K562 (cell line): ENCODE results near the gene USP37. TPM values are rescaled to one million over a fixed set of nuclear protein-coding genes. Genes with fewer than 3 reads are reported as not detected.

Source experiments
- CREBBP ChIP-seq: IDR thresholded peaks from one replicate; pipeline ENCODE4 v1.6.1; 2012; ENCODE audit warnings: low read depth, mild to moderate bottlenecking, control low read depth, inconsistent platforms, low read length
- CSDE1 ChIP-seq, 2 experiments: fragments of 450-650 bp; IDR thresholded peaks; 2 replicates each; pipeline ENCODE4 v1.6.1; 2016; ENCODE audit warnings: mild to moderate bottlenecking in 1 of 2
- EGR1 ChIP-seq: fragments of 450-650 bp; conservative IDR thresholded peaks from 2 replicates; pipeline ENCODE4 v1.6.1; 2017; ENCODE audit warnings: mild to moderate bottlenecking
- IRF2 ChIP-seq: sonication (generic); formaldehyde crosslinking; IDR thresholded peaks from 2 replicates; pipeline ENCODE4 v1.8.1; 2022; ENCODE audit warnings: mild to moderate bottlenecking, missing genetic modification reagents
- MAZ ChIP-seq, 2 experiments: fragments of 450-650 bp in 1 of 2; sonication (generic) in 1 of 2; formaldehyde crosslinking; IDR thresholded peaks in 1 of 2; conservative IDR thresholded peaks in 1 of 2; 2 replicates each; pipeline versions ENCODE4 v1.4.0 to v1.5.0; 2020; ENCODE audit warnings: mild to moderate bottlenecking in 1 of 2, missing genetic modification reagents in 1 of 2
- NBN ChIP-seq: fragments of 450-650 bp; IDR thresholded peaks from 2 replicates; pipeline ENCODE4 v1.6.1; 2016; ENCODE audit warnings: low read depth, mild to moderate bottlenecking
- NCOA1 ChIP-seq: fragments of 450-650 bp; IDR thresholded peaks from 2 replicates; pipeline ENCODE4 v1.6.1; 2016; ENCODE audit warnings: low read depth
- NONO ChIP-seq, 2 experiments: fragments of 200-400 bp in 1 of 2; fragments of 450-650 bp in 1 of 2; formaldehyde crosslinking in 1 of 2; IDR thresholded peaks; 2 replicates each; pipeline ENCODE4 v1.6.1; 2017; ENCODE audit warnings: low read depth in 2 of 2, mild to moderate bottlenecking in 2 of 2, moderate library complexity in 2 of 2, low read length in 1 of 2
- NR4A1 ChIP-seq, 2 experiments: fragments of 250-450 bp in 1 of 2; fragments of 450-650 bp in 1 of 2; sonication (Bioruptor Pico) in 1 of 2; IDR thresholded peaks; 2 replicates each; pipeline versions ENCODE4 v1.4.0 to v1.6.1; 2016 to 2020; ENCODE audit warnings: mild to moderate bottlenecking in 2 of 2, missing compliant biosample characterization in 1 of 2, missing genetic modification characterization in 1 of 2, moderate library complexity in 1 of 2
- RHOXF2B ChIP-seq: fragments of 250-450 bp; sonication (Bioruptor Pico); conservative IDR thresholded peaks from 2 replicates; pipeline ENCODE4 v1.5.1; 2021
- SMAD4 ChIP-seq: fragments of 250-450 bp; sonication (Bioruptor Pico); conservative IDR thresholded peaks from 2 replicates; pipeline ENCODE4 v1.8.0; 2021; ENCODE audit warnings: inconsistent platforms, mild to moderate bottlenecking, moderate library complexity
- SMARCA5 ChIP-seq: fragments of 450-650 bp; IDR thresholded peaks from 2 replicates; pipeline ENCODE4 v1.6.1; 2016
- SNIP1 ChIP-seq: fragments of 450-650 bp; IDR thresholded peaks from 2 replicates; pipeline ENCODE4 v1.7.1; 2017; ENCODE audit warnings: low read depth, mild to moderate bottlenecking
- STAG1 ChIP-seq: sonication (generic); formaldehyde crosslinking; IDR thresholded peaks from 2 replicates; pipeline ENCODE4 v1.5.0; 2020; ENCODE audit warnings: missing genetic modification reagents, borderline replicate concordance
- TAF15 ChIP-seq: fragments of 200-400 bp; formaldehyde crosslinking; IDR thresholded peaks from 2 replicates; pipeline ENCODE4 v1.6.1; 2017; ENCODE audit warnings: mild to moderate bottlenecking, low read depth, low read length, moderate library complexity
- TEAD2 ChIP-seq: fragments of 450-650 bp; IDR thresholded peaks from 2 replicates; pipeline ENCODE4 v1.6.1; 2016; ENCODE audit warnings: missing genetic modification characterization, control low read depth, missing compliant biosample characterization
- TRIM28 ChIP-seq: fragments of 450-650 bp; IDR thresholded peaks from 2 replicates; pipeline ENCODE4 v1.6.1; 2017
- ZNF263 ChIP-seq: sonication (generic); formaldehyde crosslinking; IDR thresholded peaks from 2 replicates; pipeline ENCODE4 v1.8.0; 2022; ENCODE audit warnings: mild to moderate bottlenecking, missing genetic modification reagents, borderline replicate concordance
- ZNF274 ChIP-seq: IDR thresholded peaks from 2 replicates; pipeline ENCODE4 v1.6.1; 2011; ENCODE audit warnings: low read depth, mild to moderate bottlenecking, low read length, moderate library complexity, borderline replicate concordance
- ZNF41 ChIP-seq: fragments of 250-450 bp; sonication (Bioruptor Pico); conservative IDR thresholded peaks from 2 replicates; pipeline ENCODE4 v1.4.0; 2020; ENCODE audit warnings: mild to moderate bottlenecking
- polyA plus RNA-seq, 8 experiments: library from polyadenylated mRNA; depleted of rRNA in 4 of 8; stranded (reverse) in 5 of 8; unstranded in 3 of 8; fragments of >200 nt; fragmentation: Nextera tagmentation in 2 of 8; fragmentation: Illumina TruSeq in 1 of 8; extraction: Ambion mirVana in 2 of 8; extraction: Trizol in 1 of 8; gene quantifications; 2 replicates each; pipeline versions ENCODE4 v1.2.1 to v1.2.3, GENCODE V29; 2011 to 2014; ENCODE audit warnings: inconsistent platforms in 1 of 8, missing spikeins in 1 of 8
- total RNA-seq, 7 experiments: library from RNA; depleted of rRNA in 6 of 7; stranded (reverse); fragments of >200 nt in 6 of 7; fragmentation: Illumina TruSeq in 2 of 7; extraction: Trizol in 2 of 7; gene quantifications; 2 replicates each; pipeline versions ENCODE4 v1.2.1 to v1.2.3, GENCODE V29; 2011 to 2021; ENCODE audit warnings: low replicate concordance in 1 of 7
- TF ChIP-seq, protein P1 (sequence below): fragments of 250-450 bp; sonication (Bioruptor Pico); IDR thresholded peaks from 2 replicates; pipeline ENCODE4 v1.4.0; 2020
- TF ChIP-seq, protein P2 (sequence below): fragments of 200-400 bp; formaldehyde crosslinking; IDR thresholded peaks from 2 replicates; pipeline ENCODE4 v1.6.1; 2017; ENCODE audit warnings: mild to moderate bottlenecking, low read depth, low read length, moderate library complexity

Gene USP37
- total and polyA plus RNA-seq, 9 of the 15 experiments (the other 6 are each of a cell fraction or from before 2014, with no cell fraction given) = 2.0 to 14.2 (median 8.5) TPM

DNA sequence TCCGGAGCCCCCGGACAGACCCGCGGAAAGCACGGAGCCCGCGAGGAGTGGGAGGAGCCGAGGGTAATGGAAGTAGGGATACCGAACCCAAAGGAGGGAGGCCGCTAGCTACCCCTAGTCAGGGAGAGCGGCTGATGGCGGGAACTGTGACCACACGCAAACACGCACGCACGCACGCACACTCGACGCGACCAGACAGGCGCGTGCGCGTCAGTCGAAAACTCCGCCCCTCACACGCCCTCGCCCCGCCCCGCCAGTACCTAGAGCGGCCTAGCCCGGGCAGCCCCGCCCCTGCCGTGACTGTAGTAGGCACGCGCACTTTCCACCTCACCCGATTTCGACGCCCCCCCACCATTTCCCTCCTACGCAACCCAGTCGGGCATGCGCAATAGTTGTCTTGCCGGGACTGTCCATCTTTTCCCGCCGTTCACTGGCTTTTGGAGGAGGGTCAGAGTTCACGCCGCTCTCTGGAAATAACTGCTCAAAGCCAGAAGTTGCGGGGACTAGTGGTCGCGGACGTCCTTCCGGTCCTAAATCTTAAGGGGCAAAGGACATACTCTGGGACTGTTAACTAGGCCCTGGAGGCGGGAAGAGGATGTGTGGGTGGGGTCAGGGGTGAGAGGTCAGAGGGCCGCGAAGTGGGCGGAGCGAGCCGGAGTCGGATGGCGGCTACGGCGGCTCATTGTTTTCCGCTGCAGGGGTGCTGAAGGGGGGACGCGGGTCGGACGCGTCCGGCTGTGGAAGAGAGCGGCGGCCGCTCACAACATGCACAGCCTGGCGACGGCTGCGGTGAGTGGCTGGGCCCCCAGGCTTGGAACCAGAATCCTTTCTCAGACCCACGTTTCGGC, at the start of gene USP37, which contains the start of gene CNOT9 (continued):
- TF ChIP-seq, protein P1, sequence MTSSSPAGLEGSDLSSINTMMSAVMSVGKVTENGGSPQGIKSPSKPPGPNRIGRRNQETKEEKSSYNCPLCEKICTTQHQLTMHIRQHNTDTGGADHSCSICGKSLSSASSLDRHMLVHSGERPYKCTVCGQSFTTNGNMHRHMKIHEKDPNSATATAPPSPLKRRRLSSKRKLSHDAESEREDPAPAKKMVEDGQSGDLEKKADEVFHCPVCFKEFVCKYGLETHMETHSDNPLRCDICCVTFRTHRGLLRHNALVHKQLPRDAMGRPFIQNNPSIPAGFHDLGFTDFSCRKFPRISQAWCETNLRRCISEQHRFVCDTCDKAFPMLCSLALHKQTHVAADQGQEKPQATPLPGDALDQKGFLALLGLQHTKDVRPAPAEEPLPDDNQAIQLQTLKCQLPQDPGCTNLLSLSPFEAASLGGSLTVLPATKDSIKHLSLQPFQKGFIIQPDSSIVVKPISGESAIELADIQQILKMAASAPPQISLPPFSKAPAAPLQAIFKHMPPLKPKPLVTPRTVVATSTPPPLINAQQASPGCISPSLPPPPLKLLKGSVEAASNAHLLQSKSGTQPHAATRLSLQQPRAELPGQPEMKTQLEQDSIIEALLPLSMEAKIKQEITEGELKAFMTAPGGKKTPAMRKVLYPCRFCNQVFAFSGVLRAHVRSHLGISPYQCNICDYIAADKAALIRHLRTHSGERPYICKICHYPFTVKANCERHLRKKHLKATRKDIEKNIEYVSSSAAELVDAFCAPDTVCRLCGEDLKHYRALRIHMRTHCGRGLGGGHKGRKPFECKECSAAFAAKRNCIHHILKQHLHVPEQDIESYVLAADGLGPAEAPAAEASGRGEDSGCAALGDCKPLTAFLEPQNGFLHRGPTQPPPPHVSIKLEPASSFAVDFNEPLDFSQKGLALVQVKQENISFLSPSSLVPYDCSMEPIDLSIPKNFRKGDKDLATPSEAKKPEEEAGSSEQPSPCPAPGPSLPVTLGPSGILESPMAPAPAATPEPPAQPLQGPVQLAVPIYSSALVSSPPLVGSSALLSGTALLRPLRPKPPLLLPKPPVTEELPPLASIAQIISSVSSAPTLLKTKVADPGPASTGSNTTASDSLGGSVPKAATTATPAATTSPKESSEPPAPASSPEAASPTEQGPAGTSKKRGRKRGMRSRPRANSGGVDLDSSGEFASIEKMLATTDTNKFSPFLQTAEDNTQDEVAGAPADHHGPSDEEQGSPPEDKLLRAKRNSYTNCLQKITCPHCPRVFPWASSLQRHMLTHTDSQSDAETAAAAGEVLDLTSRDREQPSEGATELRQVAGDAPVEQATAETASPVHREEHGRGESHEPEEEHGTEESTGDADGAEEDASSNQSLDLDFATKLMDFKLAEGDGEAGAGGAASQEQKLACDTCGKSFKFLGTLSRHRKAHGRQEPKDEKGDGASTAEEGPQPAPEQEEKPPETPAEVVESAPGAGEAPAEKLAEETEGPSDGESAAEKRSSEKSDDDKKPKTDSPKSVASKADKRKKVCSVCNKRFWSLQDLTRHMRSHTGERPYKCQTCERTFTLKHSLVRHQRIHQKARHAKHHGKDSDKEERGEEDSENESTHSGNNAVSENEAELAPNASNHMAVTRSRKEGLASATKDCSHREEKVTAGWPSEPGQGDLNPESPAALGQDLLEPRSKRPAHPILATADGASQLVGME = no peak
- TF ChIP-seq TEAD2 (no peak), ZNF41 (CRISPR knock-in tag) (no peak), SNIP1 (no peak), NCOA1 (no peak), ZNF274 (no peak), CSDE1 (IDR thresholded peaks at IDR 0.05) (no peak), NONO (IDR thresholded peaks at IDR 0.05; ENCODE audit: low read depth in 2 of 2, low read length in 1 of 2) (no peak), SMAD4 (no peak; the same call in 1 of the 2 replicates), RHOXF2B (CRISPR knock-in tag) (no peak), MAZ (CRISPR knock-in tag; conservative IDR thresholded peaks at IDR 0.05 in 1 of 2, IDR thresholded peaks at IDR 0.05 in 1 of 2) (peak; percentile 66 to 78; a peak in 3 of 4 replicates), TRIM28 (no peak), NR4A1 (CRISPR knock-in tag; IDR thresholded peaks at IDR 0.05) (no peak), NR4A1 (tag; IDR thresholded peaks at IDR 0.05) (peak; percentile 25; the same call in 1 of the 2 replicates), SMARCA5 (no peak), STAG1 (CRISPR knock-in tag) (no peak), TAF15 (no peak), CREBBP (no peak), EGR1 (peak; percentile 99), ZNF263 (CRISPR knock-in tag) (peak; percentile 75; the same call in 1 of the 2 replicates), IRF2 (no peak), NBN (no peak)
- TF ChIP-seq, protein P2, sequence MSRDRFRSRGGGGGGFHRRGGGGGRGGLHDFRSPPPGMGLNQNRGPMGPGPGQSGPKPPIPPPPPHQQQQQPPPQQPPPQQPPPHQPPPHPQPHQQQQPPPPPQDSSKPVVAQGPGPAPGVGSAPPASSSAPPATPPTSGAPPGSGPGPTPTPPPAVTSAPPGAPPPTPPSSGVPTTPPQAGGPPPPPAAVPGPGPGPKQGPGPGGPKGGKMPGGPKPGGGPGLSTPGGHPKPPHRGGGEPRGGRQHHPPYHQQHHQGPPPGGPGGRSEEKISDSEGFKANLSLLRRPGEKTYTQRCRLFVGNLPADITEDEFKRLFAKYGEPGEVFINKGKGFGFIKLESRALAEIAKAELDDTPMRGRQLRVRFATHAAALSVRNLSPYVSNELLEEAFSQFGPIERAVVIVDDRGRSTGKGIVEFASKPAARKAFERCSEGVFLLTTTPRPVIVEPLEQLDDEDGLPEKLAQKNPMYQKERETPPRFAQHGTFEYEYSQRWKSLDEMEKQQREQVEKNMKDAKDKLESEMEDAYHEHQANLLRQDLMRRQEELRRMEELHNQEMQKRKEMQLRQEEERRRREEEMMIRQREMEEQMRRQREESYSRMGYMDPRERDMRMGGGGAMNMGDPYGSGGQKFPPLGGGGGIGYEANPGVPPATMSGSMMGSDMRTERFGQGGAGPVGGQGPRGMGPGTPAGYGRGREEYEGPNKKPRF = no peak
